K562 (cell line): ENCODE data around the gene HPD. TPM values are rescaled to one million over a fixed set of nuclear protein-coding genes. Genes with fewer than 3 reads are reported as not detected.
A peak's percentile ranks its signal among the peaks of the same experiment; 100 is the strongest.

Experiments
- BRF1 ChIP-seq: IDR thresholded peaks from 3 replicates; pipeline ENCODE4 v1.6.1; 2011; ENCODE audit warnings: borderline replicate concordance, mild to moderate bottlenecking; ENCODE audit not compliant: insufficient read length; ENCODE audit errors: extremely low read depth
- C11orf30 ChIP-seq: fragments of 450-650 bp; IDR thresholded peaks from 2 replicates; pipeline ENCODE4 v1.6.1; 2016; ENCODE audit warnings: low read depth, mild to moderate bottlenecking
- CBFA2T3 ChIP-seq: fragments of 450-650 bp; IDR thresholded peaks from 2 replicates; pipeline ENCODE4 v1.6.1; 2017
- CREB1 ChIP-seq, 2 experiments: sonication (generic) in 1 of 2; formaldehyde crosslinking in 1 of 2; IDR thresholded peaks; 2 replicates each; pipeline versions ENCODE4 v1.6.1 to v1.8.0; 2012 to 2022; ENCODE audit warnings: inconsistent platforms in 1 of 2, mild to moderate bottlenecking in 1 of 2, missing genetic modification reagents in 1 of 2, moderate library complexity in 1 of 2
- CREBBP ChIP-seq: IDR thresholded peaks from one replicate; pipeline ENCODE4 v1.6.1; 2012; ENCODE audit warnings: low read depth, mild to moderate bottlenecking, control low read depth, inconsistent platforms, low read length
- ETV5 ChIP-seq: sonication (generic); formaldehyde crosslinking; IDR thresholded peaks from 2 replicates; pipeline ENCODE4 v1.4.0; 2020; ENCODE audit warnings: low read depth, mild to moderate bottlenecking, missing genetic modification reagents
- HLTF ChIP-seq: fragments of 450-650 bp; IDR thresholded peaks from 2 replicates; pipeline ENCODE4 v1.6.1; 2016
- KAT7 ChIP-seq: sonication (generic); formaldehyde crosslinking; IDR thresholded peaks from 2 replicates; pipeline ENCODE4 v1.8.0; 2022; ENCODE audit warnings: missing genetic modification reagents, mild to moderate bottlenecking, borderline replicate concordance
- MITF ChIP-seq: IDR thresholded peaks from 2 replicates; pipeline ENCODE4 v1.6.1; 2014; ENCODE audit warnings: antibody characterized with exemption
- NFXL1 ChIP-seq: fragments of 450-650 bp; formaldehyde crosslinking; IDR thresholded peaks from 2 replicates; pipeline ENCODE4 v1.4.0; 2021; ENCODE audit warnings: mild to moderate bottlenecking
- PPARD ChIP-seq: fragments of 250-450 bp; sonication (Bioruptor Pico); IDR thresholded peaks from 2 replicates; pipeline ENCODE4 v1.8.0; 2022; ENCODE audit warnings: inconsistent platforms, mild to moderate bottlenecking, moderate library complexity
- SAFB2 ChIP-seq: fragments of 200-400 bp; formaldehyde crosslinking; IDR thresholded peaks from 2 replicates; pipeline ENCODE4 v1.6.1; 2018; ENCODE audit warnings: borderline replicate concordance, low read length, low read depth, moderate library complexity; ENCODE audit not compliant: severe bottlenecking
- SRSF7 ChIP-seq: fragments of 200-400 bp; formaldehyde crosslinking; optimal IDR thresholded peaks from 2 replicates; pipeline ENCODE3; 2017; ENCODE audit warnings: mild to moderate bottlenecking, low read depth, low read length
- XRCC3 ChIP-seq: fragments of 450-650 bp; IDR thresholded peaks from 2 replicates; pipeline ENCODE4 v1.6.1; 2017; ENCODE audit warnings: mild to moderate bottlenecking, moderate library complexity
- XRCC5 ChIP-seq: fragments of 200-400 bp; formaldehyde crosslinking; IDR thresholded peaks from 2 replicates; pipeline ENCODE4 v1.6.1; 2017; ENCODE audit warnings: low read depth, mild to moderate bottlenecking, low read length
- ZNF232 ChIP-seq: sonication (generic); formaldehyde crosslinking; IDR thresholded peaks from 2 replicates; pipeline ENCODE4 v1.8.0; 2022; ENCODE audit warnings: mild to moderate bottlenecking, missing genetic modification reagents
- ZNF316 ChIP-seq: fragments of 450-650 bp; IDR thresholded peaks from 2 replicates; pipeline ENCODE4 v1.6.1; 2016
- ZNF696 ChIP-seq: fragments of 250-450 bp; sonication (Bioruptor Pico); conservative IDR thresholded peaks from 2 replicates; pipeline ENCODE4 v1.4.0; 2020; ENCODE audit warnings: mild to moderate bottlenecking, moderate library complexity
- polyA plus RNA-seq, 8 experiments: library from polyadenylated mRNA; depleted of rRNA in 4 of 8; stranded (reverse) in 5 of 8; unstranded in 3 of 8; fragments of >200 nt; fragmentation: Nextera tagmentation in 2 of 8; fragmentation: Illumina TruSeq in 1 of 8; extraction: Ambion mirVana in 2 of 8; extraction: Trizol in 1 of 8; gene quantifications; 2 replicates each; pipeline versions ENCODE4 v1.2.1 to v1.2.3, GENCODE V29; 2011 to 2014; ENCODE audit warnings: inconsistent platforms in 1 of 8, missing spikeins in 1 of 8
- total RNA-seq, 7 experiments: library from RNA; depleted of rRNA in 6 of 7; stranded (reverse); fragments of >200 nt in 6 of 7; fragmentation: Illumina TruSeq in 2 of 7; extraction: Trizol in 2 of 7; gene quantifications; 2 replicates each; pipeline versions ENCODE4 v1.2.1 to v1.2.3, GENCODE V29; 2011 to 2021; ENCODE audit warnings: low replicate concordance in 1 of 7
- TF ChIP-seq, protein P1 (sequence below): sonication (generic); formaldehyde crosslinking; IDR thresholded peaks from 2 replicates; pipeline ENCODE4 v1.8.0; 2022; ENCODE audit warnings: missing genetic modification reagents, mild to moderate bottlenecking, moderate library complexity, borderline replicate concordance
- TF ChIP-seq, protein P2 (sequence below): fragments of 250-450 bp; sonication (Bioruptor Pico); IDR thresholded peaks from 2 replicates; pipeline ENCODE4 v1.5.0; 2021
- TF ChIP-seq, protein P3 (sequence below): fragments of 450-650 bp; IDR thresholded peaks from 2 replicates; pipeline ENCODE4 v1.6.1; 2016; ENCODE audit warnings: mild to moderate bottlenecking
- TF ChIP-seq, protein P4 (sequence below): fragments of 450-650 bp; IDR thresholded peaks from 2 replicates; pipeline ENCODE4 v1.6.1; 2016; ENCODE audit warnings: antibody characterized with exemption

The HPD gene
- total and polyA plus RNA-seq, 9 of the 15 experiments (the other 6 are each of a cell fraction or from before 2014, with no cell fraction given): 0.06 to 0.29 (median 0.07) TPM; not detected in 4

GRCh38 chr12:121811434-121812319 lies 47.0 kb downstream of the HPD start (continued):
- TF ChIP-seq, protein P1, sequence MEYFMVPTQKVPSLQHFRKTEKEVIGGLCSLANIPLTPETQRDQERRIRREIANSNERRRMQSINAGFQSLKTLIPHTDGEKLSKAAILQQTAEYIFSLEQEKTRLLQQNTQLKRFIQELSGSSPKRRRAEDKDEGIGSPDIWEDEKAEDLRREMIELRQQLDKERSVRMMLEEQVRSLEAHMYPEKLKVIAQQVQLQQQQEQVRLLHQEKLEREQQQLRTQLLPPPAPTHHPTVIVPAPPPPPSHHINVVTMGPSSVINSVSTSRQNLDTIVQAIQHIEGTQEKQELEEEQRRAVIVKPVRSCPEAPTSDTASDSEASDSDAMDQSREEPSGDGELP (CRISPR knock-in tag): no peak
- no peak for TF ChIP-seq C11orf30
- TF ChIP-seq SRSF7: no peak
- no peak for TF ChIP-seq ETV5 (CRISPR knock-in tag)
- no peak for TF ChIP-seq PPARD (CRISPR knock-in tag)
- TF ChIP-seq KAT7: peak; percentile 92
- TF ChIP-seq SAFB2: no peak
- no peak for TF ChIP-seq CREBBP
- TF ChIP-seq MITF: no peak
- 0 out of 2 replicates have a peak, but pooled peaks have one; percentile 14 for TF ChIP-seq XRCC5
- no peak; the same call in 1 of the 2 replicates for TF ChIP-seq HLTF
- TF ChIP-seq ZNF232 (CRISPR knock-in tag): no peak
- TF ChIP-seq BRF1: no peak
- TF ChIP-seq NFXL1 (CRISPR knock-in tag): no peak
- no peak for TF ChIP-seq ZNF316
- TF ChIP-seq CREB1 (IDR thresholded peaks at IDR 0.05): no peak
- no peak for TF ChIP-seq CREB1 (CRISPR knock-in tag; IDR thresholded peaks at IDR 0.05)
- TF ChIP-seq XRCC3: no peak
- TF ChIP-seq, protein P2, sequence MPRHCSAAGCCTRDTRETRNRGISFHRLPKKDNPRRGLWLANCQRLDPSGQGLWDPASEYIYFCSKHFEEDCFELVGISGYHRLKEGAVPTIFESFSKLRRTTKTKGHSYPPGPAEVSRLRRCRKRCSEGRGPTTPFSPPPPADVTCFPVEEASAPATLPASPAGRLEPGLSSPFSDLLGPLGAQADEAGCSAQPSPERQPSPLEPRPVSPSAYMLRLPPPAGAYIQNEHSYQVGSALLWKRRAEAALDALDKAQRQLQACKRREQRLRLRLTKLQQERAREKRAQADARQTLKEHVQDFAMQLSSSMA (CRISPR knock-in tag): no peak
- TF ChIP-seq, protein P3, sequence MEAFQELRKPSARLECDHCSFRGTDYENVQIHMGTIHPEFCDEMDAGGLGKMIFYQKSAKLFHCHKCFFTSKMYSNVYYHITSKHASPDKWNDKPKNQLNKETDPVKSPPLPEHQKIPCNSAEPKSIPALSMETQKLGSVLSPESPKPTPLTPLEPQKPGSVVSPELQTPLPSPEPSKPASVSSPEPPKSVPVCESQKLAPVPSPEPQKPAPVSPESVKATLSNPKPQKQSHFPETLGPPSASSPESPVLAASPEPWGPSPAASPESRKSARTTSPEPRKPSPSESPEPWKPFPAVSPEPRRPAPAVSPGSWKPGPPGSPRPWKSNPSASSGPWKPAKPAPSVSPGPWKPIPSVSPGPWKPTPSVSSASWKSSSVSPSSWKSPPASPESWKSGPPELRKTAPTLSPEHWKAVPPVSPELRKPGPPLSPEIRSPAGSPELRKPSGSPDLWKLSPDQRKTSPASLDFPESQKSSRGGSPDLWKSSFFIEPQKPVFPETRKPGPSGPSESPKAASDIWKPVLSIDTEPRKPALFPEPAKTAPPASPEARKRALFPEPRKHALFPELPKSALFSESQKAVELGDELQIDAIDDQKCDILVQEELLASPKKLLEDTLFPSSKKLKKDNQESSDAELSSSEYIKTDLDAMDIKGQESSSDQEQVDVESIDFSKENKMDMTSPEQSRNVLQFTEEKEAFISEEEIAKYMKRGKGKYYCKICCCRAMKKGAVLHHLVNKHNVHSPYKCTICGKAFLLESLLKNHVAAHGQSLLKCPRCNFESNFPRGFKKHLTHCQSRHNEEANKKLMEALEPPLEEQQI: no peak
- TF ChIP-seq, protein P4, sequence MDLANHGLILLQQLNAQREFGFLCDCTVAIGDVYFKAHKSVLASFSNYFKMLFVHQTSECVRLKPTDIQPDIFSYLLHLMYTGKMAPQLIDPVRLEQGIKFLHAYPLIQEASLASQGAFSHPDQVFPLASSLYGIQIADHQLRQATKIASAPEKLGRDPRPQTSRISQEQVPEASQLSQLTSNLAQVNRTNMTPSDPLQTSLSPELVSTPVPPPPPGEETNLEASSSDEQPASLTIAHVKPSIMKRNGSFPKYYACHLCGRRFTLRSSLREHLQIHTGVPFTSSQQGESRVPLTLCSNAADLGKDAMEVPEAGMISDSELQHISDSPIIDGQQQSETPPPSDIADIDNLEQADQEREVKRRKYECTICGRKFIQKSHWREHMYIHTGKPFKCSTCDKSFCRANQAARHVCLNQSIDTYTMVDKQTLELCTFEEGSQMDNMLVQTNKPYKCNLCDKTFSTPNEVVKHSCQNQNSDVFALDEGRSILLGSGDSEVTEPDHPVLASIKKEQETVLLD: no peak
- no peak for TF ChIP-seq ZNF696 (CRISPR knock-in tag)
- no peak for TF ChIP-seq CBFA2T3
